Activated naive CD4-positive, alpha-beta T cell treated with Interleukin-2 at 50 U/mL for 16 hours (primary cell): ENCODE measurements around the gene FLACC1.

Experiments
- DNase-seq: peaks from one replicate; pipeline ENCODE4 v3.0.0-alpha.2; 2020

Gene FLACC1

GRCh38 chr2:201248288-201248844 is 108.8 kb downstream of the FLACC1 start:
- no peak for DNase-seq

DNA sequence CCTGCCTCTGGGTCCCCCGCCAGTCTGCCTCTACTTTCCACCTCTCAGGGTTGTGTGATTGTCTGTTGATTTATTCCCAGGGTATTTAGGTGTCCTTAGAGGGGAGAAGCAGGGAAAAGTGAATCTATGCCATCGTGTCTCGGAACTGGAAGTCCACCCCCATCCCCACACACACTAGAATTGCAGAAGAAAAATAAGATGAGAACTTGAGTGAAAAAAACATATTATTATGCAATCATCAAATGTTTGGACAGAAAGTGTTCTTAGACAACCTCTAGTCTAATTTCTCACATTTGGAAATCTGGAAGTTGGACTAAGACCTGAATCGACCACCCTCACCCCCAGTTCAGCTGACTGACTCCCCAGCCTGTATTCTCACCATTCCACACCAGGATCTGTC is 110.9 kb downstream of the FLACC1 start:
- DNase-seq: no peak

DNA sequence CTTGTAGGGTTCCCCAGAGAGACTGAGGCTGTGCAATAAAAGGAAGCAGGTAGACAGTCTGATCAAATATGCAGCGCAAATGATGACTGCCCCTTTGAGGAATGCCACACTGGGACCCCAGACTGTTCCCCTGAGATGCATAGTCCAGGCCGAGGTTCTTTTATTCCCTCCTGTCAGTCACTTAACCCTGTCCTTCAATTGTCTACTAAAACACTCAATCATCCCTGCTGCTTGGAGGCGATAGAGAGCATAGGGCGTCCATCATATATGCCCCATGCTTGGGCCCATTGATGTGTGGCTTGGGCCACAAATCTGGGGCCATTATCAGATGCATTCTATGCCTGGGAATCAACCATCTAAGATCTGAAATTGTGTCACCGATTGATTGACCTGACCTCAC is 112.3 kb downstream of the FLACC1 start:
- DNase-seq: no peak

DNA sequence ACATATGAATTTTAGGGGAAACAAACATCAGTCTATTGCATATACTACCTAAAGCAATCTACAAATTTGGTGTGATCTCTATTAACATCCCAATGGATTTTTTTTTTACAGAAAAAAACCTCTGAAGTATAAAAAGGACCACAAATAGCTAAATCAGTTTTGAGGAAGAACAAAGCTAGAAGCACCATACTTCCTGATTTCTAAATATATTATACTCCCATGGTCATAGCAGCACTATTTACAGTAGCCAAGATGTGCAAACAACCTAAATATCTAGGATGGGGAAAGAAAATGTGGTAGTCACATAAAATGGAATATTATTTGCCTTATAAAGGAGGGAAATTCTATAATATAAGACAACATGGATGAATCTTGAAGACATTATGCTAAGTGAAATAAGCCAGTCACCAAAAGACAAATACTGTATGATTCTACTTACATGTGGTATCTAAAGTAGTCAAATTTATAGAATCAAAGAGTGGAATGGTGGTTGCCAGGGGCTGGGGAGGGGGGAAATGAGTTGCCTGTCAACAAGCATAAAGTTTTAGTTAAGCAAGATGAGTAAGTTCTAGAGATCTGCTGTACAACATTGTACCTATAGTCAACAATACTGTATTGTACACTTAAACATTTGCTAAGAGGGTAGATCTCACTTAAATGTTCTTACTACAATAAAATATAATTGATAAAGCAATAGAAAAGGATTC is 114.4 kb downstream of the FLACC1 start:
- DNase-seq: no peak

DNA sequence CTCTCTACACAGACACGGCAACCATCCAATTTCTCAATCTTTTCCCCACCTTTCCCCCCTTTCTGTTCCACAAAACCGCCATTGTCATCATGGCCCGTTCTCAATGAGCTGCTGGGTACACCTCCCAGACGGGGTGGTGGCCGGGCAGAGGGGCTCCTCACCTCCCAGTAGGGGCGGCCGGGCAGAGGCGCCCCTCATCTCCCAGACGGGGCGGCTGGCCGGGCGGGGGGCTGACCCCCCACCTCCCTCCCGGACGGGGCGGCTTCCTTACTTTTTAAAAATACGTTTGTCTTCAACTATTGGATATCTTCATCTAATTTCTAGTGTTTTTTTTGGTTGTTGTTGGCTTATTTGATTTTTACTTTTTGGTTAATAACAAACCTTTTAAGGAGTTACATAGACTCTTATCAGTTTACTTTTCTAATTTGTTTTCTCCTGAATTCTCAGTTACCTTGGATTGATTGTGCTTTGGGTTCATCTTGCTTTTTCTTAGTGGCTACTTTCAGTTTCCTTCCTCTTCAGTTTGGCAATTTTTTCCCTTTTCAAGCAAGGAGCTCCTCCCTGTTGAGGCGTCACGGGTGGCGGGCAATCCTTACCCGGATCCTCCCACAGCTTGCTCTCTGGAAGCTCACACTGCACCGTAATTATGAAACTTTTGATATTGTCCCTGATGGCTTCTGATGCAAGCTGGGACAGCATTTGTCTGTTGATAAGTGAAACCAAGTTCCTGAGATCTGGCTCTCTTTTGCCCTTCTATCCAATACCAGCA is 117.8 kb downstream of the FLACC1 start:
- peak; percentile 32 for DNase-seq
